ENCODE data around the gene AFF3.

Gene AFF3

DNA sequence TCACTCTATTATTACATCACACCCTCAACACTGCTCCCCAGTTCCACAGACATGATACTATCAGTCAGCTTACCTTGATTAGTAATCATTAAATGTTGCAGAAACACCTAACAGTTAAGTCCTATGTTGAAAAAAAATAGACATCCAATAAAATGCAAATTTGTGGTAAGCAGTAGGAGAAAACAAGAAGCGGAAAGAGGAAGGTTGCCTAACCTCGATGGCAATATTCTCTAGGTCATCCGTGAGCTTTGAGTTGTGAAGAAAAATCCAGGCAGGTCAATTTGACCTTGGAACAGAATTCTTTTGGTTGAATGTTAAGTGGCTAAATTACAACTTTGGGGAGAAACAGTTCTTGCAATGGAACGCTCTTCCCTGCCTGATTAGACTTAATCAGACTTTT is 264.4 kb downstream of the AFF3 start:
- DNase-seq: no peak

DNA sequence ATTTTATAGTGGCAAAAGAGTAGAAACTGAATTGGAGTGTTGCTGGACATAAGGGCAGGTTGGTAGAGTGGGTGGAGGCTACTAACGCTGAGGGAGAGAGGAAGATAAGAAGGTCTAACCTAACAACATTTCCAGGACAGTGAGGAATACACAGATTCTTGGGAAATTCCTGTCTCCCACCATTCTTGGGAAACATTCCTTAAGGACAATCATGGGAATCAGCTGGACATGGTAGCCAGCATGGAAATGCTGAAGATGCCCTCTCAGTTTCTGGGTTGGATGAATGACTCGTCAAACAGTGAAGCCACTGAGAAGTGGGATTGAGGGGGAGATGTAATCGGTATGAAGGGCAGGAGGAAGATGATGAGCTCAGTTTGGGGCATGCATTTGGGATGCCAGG is 265.4 kb downstream of the AFF3 start:
- no peak for DNase-seq

DNA sequence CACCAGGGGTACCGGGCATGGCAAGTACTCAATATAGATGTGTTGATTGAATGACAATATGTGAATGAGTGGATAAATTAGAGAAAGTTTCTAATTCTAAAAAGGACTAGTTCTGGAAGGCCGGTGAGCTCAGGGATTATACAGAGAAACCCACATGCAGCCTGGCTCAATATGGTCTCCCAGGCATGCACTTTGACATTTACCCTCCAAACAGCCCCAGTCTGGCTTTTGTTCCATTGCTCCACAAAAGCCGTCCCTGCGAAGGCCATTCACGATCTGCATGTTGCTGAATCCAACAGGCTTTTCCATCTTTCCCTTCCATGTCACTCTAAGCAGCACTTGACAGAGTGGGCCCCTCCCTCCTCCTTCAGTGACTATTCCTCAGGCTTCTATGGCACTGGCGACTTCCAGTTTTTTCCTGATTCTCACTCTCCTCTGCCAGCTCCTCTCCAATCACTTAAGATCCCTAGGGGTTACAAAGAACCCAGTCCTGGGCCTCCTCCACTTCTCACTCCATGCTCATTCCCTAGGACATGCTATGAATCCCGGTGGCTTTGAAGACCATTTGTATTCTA is 266.7 kb downstream of the AFF3 start:
- no peak for DNase-seq

DNA sequence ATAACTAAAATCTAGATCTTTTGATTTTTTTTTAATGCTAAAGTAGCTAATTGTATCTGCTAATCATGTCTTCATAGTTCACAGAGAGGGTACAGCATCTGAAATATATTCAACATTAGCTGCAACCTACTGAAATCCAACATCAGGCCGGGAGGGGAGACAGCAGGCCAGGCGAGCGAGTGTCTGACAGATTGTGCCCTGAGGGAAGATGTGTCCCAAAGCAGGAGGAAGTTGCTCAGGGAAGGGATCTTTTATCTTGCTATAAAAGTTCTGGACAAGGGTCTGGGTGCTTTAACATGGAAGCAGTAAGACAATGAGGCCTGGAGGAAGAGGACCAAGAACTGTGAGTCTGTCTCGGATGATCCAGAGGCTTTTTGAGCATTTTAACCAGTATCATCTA is 274.1 kb downstream of the AFF3 start:
- no peak for DNase-seq

DNA sequence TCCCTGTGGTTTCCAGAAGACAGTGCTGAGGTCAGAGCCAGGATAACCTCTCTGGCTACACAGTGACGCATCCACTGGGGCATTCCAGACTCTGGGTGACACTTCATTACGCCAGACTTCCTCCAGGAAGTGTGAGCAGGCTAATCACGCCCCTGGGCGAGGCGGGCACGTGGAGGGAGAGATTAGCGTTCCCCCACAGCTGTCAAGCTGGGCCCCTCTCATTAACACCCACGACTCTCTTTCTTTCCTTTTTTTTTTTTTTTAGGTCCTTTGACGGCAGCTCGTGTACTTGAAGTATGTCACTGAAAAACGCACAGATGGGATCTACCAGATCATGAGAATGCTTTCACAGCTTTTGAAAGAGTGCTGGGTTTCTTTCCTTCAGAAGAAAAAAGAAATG is 274.6 kb downstream of the AFF3 start:
- DNase-seq: no peak

DNA sequence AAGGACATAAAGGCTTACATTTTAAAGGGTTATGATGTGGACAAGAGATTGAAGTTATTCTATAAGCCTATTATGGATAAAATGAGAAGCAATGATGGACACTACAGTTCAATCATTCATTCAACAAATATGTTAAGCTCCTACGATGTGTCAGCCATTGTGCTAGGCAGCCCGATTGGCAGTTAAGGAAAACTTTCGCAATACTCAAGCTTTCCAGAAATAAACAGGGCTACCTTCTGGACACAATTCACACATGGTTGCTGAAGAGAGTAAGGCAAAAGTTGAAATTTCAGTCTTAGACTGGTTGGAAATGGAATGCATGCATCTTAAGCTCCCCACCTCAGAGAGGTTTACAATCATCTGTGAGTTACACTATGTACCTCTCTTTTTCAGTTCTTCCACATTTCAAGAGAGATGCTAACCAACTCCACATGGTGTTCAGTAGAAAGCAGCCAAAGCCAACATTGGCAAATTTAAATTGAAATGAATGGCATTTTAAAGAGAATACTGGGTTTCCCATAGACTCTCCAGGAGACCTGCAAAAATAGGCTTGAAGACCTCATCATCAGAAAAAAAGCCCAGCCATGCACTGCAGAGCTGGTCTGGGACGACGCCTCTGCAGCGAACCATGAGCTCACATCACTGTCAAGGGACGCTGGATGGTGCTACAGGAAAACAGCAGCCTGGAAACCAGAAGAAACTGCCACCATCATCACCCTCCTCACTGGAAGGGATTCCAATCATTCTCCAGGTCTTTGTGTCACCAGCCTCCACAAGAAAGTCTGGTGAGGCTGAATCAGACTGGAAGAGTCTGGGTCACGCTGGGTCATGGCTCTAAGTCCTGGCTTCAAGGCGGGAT is 276.3 kb downstream of the AFF3 start:
- no peak for DNase-seq

DNA sequence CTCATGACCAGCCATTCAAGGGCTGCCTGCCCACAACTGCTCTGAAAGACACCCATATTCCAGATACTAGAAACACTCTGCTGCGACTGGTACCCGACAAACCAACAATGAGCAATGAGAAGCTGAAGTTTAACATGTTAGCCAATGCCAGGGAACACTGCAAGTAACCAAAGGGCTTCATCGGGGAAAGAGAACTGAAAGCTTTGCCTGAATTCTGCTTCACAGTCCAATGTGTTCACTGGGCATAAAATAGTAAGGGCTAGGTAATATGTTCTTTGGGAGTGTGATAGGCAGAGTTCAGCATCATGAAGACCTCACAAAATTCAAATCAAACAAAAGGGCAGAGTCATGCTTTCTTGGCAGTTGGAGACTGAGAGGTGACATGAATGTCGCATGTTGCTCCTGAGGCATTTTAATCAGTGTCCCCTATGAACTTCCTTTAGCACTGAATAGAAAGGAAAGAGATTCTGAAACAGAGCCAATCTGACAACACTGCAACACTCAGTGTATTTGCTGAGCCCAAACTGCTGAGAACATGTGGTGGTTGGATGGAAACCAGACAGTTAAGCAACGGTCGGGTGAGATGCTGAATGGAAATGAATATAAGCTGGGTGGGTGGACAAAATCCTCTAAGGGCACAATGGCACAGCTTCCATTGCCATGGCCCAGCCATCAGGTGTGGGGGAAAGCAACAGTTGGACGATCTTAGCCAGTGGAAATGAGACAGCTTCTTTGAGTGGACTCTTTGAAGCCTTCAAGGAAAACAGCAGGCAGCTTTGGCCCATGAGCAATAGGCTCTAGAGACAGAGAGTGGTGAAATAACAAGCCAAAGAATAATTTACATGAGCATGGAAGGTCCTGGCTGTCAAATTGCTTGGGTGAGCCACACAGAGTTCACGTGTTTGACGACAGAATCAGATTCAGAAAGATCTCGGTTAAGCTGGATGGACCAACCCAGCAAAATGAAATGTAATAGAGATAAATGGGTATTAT is 277.5 kb downstream of the AFF3 start:
- no peak for DNase-seq

DNA sequence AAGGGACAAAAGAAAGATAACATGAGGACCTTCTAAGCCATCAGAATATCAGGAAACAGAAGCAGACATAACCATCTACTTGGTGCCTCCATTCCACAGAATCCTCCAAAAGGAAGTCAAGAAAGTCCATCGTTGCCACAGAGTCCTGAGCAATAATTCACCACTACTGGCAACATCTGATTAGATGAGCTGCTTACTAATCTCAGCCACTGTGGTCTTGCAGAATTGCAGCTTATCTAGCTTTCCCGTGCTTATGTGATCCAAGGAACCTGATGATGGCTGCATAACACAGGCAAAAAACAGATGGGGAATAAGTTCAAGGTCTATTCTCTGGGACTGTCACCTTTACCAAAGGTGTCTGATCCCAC is 278.5 kb downstream of the AFF3 start:
- DNase-seq: no peak

DNA sequence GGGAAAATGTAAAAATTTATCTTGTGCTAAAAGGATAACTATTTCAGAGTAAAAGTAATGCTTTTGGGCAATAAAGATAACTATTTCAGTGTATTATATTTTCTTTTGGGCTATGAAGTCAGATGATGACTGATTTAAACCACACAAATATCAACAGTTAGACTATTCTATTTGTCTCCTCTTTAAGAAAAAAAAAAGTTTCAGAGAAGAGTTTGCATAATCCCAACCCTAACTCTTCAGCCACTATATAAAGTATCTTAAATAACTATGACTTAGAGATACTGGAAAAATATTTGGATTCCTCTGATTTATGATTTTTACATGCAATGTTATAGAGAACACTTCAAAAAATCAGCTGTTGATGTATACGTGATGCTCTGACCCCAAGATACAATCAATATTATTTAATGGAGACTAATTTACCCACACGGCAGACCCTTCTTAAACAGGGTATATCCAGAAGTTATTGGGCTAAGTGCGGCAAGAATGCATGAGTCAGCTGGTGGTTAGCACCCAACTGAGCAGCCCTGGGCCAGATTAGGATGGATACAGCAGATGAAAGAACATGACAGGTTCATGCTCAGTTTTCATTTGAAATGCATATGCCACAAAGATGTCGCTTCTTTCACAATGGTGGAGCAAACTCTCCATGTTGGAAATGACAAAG is 279.0 kb downstream of the AFF3 start:
- DNase-seq: no peak

DNA sequence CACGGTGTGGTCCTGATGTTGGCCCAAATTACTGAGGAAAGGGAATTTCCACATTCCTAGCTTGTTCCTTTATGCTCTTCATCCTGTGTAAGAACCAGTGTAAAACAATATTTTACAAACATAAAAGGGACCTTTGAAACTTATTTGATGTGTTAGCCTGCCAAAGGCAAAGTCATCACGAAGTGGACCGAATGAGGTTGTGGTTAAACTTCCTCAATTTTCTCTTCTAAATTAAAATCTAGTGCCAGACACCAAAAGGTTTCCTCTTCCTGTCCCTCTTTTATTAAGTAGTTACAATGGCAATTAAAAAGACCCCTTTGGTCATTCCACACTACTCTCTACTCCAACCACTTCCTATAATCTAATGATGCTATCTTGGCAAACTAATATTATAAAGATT is 279.8 kb downstream of the AFF3 start:
- no peak for DNase-seq

DNA sequence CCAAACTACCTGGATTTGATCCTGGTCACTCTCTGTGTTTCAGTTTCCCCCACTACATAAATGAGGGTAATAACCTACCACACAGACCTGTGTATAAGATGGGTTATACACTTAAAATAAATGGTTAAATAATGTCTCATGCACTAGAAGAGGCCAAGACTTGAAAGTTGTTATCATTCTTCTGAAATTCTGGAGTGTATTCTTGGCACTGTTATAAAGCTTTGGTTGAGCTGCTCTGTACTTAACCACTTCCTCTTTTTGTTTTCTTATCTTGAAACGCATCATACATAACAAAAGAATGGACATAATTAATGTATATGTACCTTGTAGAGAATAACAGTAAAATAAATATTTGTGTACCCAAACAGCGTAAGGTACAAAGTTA is 281.0 kb downstream of the AFF3 start:
- no peak for DNase-seq

DNA sequence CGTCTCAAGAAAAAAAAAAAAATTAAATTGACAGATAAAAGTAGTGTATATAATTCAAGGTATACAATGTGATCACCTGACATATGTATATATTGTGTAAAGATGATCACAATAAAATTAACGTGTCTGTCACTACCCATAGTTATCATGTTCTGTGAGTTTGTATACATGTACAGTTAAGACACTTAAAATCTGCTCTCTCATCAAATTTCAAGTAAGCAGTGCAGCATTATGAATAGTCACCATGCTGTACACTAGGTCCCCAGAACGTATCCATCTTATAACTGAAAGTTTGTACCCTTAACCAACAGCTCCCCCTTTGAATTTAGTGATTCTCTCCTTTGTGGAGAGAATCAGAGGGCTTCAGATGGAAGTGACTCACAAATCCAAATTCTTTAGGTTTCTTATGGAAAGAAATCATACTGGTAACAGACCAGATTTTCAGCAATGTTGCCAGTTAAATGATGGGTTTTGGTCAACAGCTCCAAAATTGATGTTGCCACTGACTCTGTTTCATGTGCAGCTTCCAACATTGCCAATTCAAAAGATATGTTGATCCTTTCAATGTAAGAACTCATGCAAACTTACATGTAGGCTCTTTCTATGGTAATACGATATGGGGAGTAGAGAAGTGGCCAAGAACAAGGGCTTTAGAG is 281.5 kb downstream of the AFF3 start:
- no peak for DNase-seq

DNA sequence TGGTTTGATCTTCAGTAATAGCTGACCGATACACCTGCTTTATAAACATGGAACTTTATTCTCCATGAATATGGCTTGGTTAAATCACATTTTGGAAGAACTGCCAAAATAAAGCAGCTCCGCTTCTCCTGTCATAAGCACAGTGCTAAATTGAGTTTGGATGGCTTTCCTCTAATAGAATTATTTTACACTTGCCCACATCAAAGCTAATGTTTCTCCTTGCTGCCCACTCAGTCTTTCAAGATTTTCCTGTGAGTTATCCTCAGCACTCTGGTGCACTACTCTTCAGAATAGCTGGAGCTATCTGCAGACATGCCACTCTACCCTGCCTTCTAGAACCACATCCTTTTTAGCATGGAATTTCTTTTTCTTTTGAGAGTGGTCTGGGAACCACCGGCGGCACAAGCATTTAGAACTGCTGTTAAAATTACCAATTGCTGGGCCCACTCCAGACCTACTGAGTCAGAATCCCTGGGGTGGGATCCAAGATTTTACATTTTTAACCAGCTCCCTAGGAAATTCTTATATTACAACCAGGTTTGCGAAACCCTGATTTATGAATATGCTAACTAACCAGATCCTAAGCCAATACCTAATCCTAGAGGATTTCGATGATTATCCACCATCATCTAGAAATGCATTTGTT is 283.3 kb downstream of the AFF3 start:
- DNase-seq: no peak

DNA sequence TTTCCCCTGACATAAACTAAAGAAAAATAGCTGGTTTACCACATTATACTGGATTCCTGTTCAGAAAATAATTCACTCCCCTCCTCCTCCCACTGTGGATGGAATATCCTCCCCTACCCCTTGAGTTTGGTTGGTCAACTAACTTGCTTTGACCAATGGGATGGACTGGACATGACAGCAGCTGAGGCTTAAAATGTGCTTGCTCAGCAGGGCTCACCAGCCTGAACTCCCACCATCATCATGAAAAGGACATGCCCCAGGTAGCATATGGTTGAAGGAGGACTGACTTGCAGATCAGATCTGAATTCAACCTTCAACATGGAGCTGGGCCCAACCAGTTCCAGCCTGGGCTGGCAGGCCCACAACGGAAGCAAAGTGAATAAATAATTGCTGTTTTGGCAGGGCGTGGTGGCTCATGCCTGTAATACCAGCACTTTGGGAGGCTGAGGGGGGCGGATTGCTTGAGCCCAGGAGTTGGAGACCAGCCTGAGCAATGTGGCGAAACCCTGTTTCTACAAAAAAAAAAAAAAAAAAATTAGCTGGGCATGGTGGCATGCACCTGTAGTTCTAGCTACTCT is 284.4 kb downstream of the AFF3 start:
- DNase-seq: no peak

DNA sequence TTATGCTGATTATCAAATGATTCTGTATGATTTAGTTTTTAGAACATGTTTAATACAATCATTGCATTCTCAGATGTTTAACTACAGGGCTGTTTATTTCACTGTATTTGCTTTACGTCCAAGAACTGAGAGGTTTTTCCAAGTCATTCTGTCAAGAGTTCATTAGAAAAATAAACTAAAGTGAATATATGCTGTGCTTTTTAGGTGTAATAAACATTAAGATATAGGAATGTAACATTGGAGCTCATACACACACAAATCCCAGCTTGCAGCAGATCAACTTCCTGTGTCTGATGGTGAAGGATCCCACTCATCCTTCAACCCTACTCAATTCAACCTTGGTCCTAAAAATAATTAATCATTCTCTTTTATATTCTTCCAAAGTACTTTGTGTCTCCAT is 285.0 kb downstream of the AFF3 start:
- DNase-seq: no peak

DNA sequence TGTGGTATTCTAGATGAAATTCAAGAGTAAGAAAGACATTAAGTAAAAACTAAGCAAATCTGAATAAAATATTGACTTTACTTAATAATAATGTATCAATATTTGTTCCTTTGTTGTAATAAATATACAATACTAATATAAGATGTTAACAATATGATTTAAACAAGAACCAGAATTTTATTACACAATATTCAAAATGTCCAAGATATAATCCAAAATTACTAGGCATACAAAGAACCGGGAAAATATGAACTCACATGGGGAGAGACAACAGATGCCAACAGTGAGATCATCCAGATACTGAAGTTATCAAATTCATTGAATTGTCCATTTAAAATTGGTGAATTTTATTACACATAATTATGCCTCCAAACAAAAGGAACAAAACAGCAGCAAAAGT is 286.3 kb downstream of the AFF3 start:
- DNase-seq: no peak

DNA sequence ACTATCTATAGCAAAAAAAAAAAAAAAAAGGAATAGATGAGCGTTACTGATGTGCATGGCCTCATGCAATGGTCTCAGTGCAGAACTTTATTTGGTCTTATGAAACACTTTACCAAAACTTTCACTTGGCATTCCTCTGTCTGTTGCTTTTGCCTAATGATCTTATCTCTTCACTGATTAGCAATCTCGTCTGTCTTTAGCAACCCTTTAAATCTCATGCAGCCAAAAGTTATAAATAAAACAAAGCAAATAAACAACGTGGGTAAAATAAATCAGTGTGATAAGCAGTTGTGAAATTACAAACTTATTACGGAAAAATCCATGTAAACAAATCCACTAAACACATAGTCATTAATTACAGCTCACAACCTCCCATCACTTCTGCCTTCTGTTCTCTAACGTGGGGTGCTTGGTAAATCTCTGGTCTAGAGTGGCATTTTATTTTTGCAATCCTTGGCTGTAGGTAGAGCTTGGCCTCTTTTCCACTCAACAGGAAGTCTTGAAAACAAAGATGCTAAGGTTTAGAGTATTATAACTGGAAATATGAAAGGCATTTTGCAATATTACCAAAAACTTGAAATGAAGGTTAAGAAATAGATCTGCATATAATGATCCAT is 288.0 kb downstream of the AFF3 start:
- no peak for DNase-seq

DNA sequence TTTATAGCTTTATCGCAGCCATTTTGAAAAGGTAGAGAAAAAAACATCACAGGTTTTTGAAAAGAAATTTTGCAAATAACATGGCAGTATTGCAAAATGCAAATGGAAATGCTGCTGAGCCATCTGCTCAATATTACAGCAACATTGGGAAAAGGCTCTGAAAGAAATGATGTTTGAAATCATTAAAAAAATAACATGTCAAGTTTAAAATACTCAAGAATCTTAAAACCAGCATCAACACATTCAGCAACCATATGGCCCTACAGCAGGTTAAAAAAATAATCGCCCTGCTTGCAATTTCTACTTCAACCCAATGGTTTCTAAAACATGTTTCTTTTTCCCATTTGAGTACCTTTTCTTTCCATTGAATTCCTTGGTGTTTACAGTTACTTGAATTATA is 289.4 kb downstream of the AFF3 start:
- no peak for DNase-seq

DNA sequence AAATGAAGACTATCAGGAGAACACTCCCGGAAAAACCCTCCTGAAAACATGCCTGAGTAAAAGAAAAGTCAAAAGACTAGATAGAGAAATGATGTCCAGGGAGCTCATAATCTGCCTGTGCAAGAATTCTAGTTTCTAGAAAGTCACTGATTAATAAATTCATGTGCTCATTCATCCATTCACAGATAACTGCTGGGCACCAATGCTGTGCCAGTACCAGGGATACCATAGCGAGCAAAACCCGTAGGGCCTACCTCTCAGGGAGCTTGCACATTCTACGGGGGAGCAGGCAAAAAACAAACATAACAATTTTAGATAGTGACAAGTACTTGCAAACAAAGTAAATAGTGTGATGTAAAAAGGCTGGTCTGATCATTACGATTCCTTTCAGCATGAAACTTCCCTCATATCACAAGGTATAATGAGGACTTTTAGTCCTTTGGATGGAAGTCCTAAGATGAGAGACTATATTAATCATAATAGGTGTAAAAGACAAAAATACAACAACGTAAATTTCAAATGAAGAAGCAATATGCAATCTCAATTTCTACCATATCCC is 289.9 kb downstream of the AFF3 start:
- DNase-seq: no peak

DNA sequence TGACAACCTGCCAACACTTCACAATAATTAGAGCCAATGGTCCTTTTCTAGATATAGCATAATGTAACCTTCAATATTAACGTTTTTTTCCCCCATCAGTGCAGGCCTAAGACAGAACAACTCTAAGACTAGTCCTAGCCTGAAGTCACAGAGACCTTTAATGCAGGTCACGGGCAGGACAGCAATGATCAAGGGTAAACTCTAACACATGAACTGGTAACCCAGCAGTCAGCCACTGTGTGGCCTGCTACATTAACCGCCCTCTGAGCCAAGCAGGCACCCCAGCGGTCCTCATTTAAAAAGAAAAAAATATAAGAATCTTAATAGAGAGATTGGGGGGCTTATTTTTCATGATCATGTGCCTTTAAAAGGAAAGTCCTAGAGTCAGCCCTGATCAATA is 290.6 kb downstream of the AFF3 start:
- no peak for DNase-seq

DNA sequence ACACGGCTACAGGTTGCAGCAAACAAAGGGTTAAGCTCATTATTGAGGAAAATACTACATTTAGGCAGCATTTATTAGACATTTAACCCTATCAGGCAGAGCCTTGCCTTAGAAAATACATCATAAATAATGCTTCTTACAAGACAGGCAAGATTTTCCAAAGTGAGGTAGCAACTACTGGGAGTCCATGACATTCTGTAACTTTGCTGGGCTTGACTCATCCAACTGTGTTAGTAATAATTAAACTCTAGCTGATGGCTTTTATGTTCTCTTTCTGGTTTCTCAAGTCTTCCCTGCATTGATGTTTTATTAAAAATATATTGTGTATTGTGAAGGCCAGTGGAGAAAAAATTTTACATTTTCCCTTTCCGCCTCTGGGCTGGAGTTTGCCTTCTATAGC is 291.3 kb downstream of the AFF3 start:
- DNase-seq: no peak

Measured in NCI-H1105 treated with DMSO at 0.1 percent for 48 hours (cell line).